ENCODE data around the gene AP4B1.
"Not testable (repeated sequence)": the region's sequence is repeated elsewhere in the genome, so short reads cannot be mapped to it uniquely, and the experiment has no call there.

The AP4B1 gene

GRCh38 chr1:113855630-113856400, 48.8 kb downstream of the AP4B1 start:
- no peak for DNase-seq

GRCh38 chr1:113854234-113854633, 50.4 kb downstream of the AP4B1 start:
- no peak for DNase-seq

GRCh38 chr1:113852694-113853093, 51.9 kb downstream of the AP4B1 start:
- not testable (repeated sequence) for DNase-seq

- DNase-seq = no peak
These were observed 54.3 kb downstream of the AP4B1 start for GRCh38 chr1:113850127-113850796.

- no peak for DNase-seq
These were observed 55.5 kb downstream of the AP4B1 start for GRCh38 chr1:113849072-113849471.

- DNase-seq = no peak
These were observed 58.1 kb downstream of the AP4B1 start for GRCh38 chr1:113846391-113847035.

Measured in NCI-H446 treated with DMSO at 0.1 percent for 48 hours (cell line).